SK-N-MC (cell line): ENCODE data around the gene EOMES.
A peak's percentile ranks its signal among the peaks of the same experiment; 100 is the strongest.

ENCODE experiments used
- DNase-seq: peaks from one replicate; pipeline ENCODE4 v3.0.0-alpha.2; 2011; ENCODE audit warnings: low read depth, low spot score
- H3K27ac ChIP-seq: fragments of 200-600 bp; sonication (generic); 2 replicates; pipeline ENCODE4 v1.5.1; 2016; ENCODE audit warnings: mixed run types
- H3K36me3 ChIP-seq: fragments of 200-600 bp; sonication (generic); 2 replicates; pipeline ENCODE4 v1.6.1; 2017; ENCODE audit warnings: antibody characterized with exemption, low read length, mixed read lengths; ENCODE audit not compliant: insufficient read depth
- H3K4me3 ChIP-seq: fragments of 200-600 bp; sonication (generic); 2 replicates; pipeline ENCODE4 v1.5.1; 2016
- H3K9ac ChIP-seq: fragments of 200-600 bp; sonication (generic); 2 replicates; pipeline ENCODE4 v1.8.0; 2017; ENCODE audit warnings: mixed run types, mixed read lengths; ENCODE audit not compliant: insufficient read length
- H3K9me3 ChIP-seq: fragments of 200-600 bp; sonication (generic); 2 replicates; pipeline ENCODE4 v1.6.1; 2017; ENCODE audit warnings: low read depth, mild to moderate bottlenecking, antibody characterized with exemption, low read length, moderate library complexity, mixed read lengths
- EZH2 ChIP-seq: fragments of 200-600 bp; sonication (generic); IDR thresholded peaks from one replicate; pipeline ENCODE4 v1.6.1; 2017; ENCODE audit warnings: antibody characterized with exemption
- FOXP2 ChIP-seq: optimal IDR thresholded peaks from 2 replicates; pipeline ENCODE3; 2011; ENCODE audit warnings: mild to moderate bottlenecking, moderate library complexity; ENCODE audit not compliant: insufficient read depth; ENCODE audit errors: extremely low read length, control extremely low read depth
- POLR2AphosphoS5 ChIP-seq: IDR thresholded peaks from 2 replicates; pipeline ENCODE4 v1.6.1; 2012; ENCODE audit warnings: mild to moderate bottlenecking, low read depth, low read length, borderline replicate concordance

The EOMES gene

DNA sequence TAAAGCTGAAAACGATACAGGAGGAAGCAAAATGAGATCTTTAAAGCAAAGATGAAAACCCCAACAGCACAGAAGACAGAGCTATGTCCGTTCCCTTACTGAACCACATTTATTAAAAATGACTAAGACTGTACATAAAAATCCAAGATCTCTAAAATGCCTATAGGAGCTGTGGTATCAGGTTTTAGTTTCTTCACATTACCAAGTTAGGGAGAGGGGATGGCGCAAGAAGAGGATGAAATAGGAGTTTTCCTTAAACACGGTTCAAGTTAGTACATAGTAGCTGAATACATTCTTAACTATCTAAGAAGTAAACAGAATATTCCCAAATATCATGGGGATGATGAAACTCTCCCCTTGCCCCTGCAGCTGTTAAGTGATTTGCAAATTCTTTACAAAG is 6.3 kb downstream of the EOMES start:
- no peak for TF ChIP-seq POLR2AphosphoS5
- TF ChIP-seq FOXP2: no peak
- no peak for TF ChIP-seq EZH2
- no peak for DNase-seq
- Histone ChIP-seq H3K9me3 (no peaks in the 10 kb centered on the region), H3K9ac (no peak overlapping the region), H3K4me3 (no peak overlapping the region), H3K27ac (no peak overlapping the region), H3K36me3 (no peaks in the 10 kb centered on the region)

DNA sequence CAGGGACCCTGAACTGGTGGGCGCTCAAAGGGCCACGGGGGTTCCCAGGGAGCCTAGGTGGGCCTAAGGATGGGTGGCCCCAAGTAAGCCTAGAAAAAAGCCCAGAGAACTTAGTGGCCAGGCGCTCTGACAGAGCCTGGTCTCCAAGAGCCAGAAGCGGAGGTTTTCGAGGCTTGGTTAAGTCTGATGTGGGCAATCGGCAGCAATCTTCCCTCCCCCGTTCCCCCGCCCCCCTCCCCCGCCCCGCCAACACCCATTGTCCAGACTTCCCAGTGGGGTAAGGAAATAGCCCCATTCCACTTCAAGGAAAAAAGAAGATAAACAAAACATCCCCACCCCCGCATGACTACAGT is 6.7 kb downstream of the EOMES start:
- Histone ChIP-seq H3K36me3 (no peaks in the 10 kb centered on the region), H3K9ac (no peak overlapping the region), H3K4me3 (no peak overlapping the region), H3K27ac (no peak overlapping the region), H3K9me3 (no peaks in the 10 kb centered on the region)
- DNase-seq: no peak
- TF ChIP-seq FOXP2 (no peak), POLR2AphosphoS5 (no peak), EZH2 (no peak)

DNA sequence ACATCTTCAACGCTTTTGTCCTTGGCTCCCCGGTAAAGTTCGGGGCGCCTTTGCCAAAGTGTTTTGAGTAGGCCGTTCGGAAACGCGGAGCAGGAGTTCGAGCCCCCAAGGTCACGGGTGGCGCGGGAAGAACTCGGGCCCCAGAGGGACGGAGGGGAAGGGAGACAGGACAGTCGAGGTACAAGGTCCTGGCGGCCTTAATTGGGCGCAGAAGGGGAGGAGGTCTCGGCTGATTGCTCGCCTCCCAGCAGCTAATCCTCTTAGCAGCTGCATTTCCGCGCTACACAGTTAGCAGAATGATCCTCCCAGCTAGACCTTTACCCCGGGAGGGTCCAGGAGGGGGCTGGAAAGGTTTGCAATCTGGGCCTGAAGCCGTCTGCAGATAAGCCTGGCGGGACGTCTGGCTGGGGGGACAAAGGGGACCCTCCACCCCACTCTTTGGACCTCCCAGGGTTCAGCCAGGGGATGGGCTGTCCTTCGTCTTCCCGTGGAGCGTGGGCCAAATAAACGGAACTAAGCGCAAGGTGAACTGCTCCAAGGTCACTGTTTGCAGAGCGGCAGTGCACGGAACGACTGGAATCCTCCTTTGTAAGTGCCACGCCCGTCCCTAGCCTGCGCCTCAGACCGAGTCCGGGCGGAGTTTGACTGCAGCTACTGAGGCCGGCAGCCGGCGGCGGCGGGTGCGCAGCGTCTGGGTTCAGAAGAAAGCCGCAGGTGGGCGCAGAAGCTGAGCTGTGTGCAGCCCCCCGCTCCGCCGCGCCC is 7.2 kb downstream of the EOMES start:
- TF ChIP-seq FOXP2 (no peak), EZH2 (no peak), POLR2AphosphoS5 (no peak)
- DNase-seq: no peak
- H3K4me3 ChIP-seq: no peak overlapping the region
- no peaks in the 10 kb centered on the region for H3K9me3 ChIP-seq
- no peak overlapping the region for H3K27ac ChIP-seq
- H3K9ac ChIP-seq: no peak overlapping the region
- H3K36me3 ChIP-seq: no peaks in the 10 kb centered on the region

DNA sequence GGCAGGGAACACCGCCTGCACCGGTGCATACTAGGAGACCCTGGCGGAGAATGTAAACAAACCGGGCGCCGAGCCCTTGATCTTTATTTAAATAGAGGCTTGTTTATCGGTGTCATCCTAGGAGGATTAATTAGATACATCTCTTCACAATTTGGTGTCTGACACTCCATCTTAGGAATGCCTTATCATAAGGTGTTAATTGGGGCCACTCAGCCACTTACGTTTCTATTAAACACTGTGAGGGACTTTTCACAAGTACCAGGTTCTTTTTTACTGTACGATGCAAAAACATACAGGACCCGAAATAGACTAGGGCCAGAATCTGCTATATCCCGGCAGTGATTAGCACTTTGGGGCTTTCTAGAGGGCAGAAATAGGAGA is 8.0 kb downstream of the EOMES start:
- Histone ChIP-seq H3K27ac (no peak overlapping the region), H3K4me3 (no peak overlapping the region), H3K36me3 (no peaks in the 10 kb centered on the region), H3K9ac (no peak overlapping the region), H3K9me3 (no peaks in the 10 kb centered on the region)
- TF ChIP-seq FOXP2 (no peak), POLR2AphosphoS5 (no peak), EZH2 (no peak)
- no peak for DNase-seq

DNA sequence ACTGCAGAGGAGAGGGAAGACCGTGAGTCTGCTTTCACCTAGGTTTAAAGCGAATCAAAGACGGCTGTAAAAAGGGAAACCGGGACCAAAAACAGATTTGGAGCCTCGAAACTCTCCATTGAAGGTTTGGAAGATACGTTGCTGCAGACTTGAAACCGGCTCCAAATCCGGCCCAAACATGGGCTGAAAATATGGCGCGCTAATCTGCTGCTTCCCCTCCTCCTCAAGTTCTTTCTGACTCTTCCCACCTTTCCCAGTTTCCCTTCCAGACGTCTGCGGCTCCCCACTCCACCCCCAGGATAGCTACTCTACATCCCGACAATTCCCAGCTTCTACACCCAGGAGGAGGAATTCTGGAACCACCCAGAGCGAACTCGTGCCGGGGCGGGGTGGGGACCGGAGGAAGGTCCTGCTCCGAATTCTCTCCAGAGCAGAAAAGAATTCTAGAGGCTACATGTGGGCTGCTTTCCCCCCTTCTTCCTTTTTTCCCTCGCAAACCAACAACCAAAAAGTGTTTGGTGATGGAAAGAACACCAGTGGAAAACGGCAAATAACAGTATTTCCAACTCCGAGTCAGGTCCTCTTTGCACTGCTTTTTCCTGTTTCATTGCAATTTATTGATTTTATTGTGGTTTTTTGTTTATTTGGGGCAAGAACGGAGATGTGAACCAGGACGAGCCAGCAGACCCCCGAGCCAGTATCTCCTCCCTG is 8.5 kb downstream of the EOMES start:
- Histone ChIP-seq H3K9ac (no peak overlapping the region), H3K4me3 (no peak overlapping the region; the same call in 1 of the 2 replicates), H3K9me3 (no peaks in the 10 kb centered on the region), H3K36me3 (no peaks in the 10 kb centered on the region), H3K27ac (no peak overlapping the region)
- TF ChIP-seq POLR2AphosphoS5 (no peak), EZH2 (no peak), FOXP2 (no peak)
- no peak for DNase-seq

DNA sequence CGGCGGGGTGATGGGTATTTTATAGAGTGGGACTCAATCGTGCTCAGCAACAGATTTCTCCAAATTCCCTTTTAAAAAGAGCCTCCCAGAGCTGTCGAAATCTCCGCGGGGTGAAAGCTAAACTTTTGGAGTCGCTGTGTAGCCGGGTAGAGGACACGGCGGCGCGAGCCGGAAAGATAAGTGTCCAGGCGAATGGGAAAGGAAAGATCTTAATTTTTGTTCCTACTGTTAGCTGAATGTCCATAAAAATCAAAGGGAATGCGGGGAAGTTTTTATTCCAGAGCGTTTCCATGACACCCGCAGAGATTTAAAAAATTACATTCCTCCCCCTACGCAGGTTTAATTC is 9.1 kb downstream of the EOMES start:
- no peaks in the 10 kb centered on the region for H3K9me3 ChIP-seq
- peak overlapping the region; percentile 81 for H3K4me3 ChIP-seq
- H3K36me3 ChIP-seq: no peaks in the 10 kb centered on the region
- H3K27ac ChIP-seq: no peak overlapping the region
- no peak overlapping the region for H3K9ac ChIP-seq
- TF ChIP-seq EZH2 (no peak), FOXP2 (no peak), POLR2AphosphoS5 (no peak)
- DNase-seq: no peak

DNA sequence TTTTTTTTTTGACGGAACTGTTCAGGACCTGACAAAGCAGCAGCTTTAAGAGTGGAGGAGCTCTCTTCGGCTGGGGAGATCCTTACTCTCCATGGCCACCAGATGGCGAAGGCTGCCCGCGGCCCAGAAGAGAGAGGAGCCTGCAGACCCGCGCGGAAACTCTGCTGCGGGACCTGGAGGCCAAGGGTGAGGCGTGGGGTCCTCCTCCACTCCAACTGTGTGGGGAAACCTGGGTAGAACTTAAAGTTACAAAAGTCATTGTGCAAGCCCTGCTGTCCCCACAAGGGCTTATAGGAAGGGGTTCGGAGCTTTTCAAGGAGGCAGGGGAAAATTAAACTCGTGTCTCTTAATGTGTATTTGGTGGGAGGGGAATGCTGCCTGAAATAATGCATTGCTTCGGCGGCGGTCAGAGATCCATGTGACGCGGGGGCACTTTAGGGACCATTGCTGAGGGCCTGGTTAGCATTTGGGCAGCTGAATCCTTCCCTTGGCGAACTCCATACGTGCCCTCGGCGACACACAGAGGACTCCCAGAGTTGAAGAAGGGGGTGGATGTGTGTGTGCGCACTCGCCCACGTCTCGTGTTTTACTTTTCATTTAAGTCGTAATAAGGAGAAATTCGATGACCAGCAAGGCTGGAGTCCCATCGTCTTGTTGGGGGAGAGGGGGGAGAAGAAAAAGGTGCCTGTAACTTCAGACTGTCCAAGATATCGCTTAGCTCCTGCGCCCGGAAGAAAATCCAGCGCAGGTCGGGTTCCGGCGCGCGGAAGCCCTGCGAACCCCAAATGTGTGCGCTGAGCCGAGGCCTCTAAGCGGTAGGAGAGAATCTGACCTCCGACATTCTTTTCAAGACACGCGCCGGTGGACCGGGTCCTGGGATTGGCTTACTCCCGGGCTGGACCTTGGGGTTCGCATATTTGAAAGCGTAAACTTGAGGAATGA is 9.7 kb downstream of the EOMES start:
- peak overlapping the region; percentile 29 for H3K9ac ChIP-seq
- no peak overlapping the region for H3K27ac ChIP-seq
- H3K4me3 ChIP-seq: peak overlapping the region; percentile 81
- no peak for TF ChIP-seq FOXP2
- no peaks in the 10 kb centered on the region for H3K36me3 ChIP-seq
- no peaks in the 10 kb centered on the region for H3K9me3 ChIP-seq
- DNase-seq: no peak

DNA sequence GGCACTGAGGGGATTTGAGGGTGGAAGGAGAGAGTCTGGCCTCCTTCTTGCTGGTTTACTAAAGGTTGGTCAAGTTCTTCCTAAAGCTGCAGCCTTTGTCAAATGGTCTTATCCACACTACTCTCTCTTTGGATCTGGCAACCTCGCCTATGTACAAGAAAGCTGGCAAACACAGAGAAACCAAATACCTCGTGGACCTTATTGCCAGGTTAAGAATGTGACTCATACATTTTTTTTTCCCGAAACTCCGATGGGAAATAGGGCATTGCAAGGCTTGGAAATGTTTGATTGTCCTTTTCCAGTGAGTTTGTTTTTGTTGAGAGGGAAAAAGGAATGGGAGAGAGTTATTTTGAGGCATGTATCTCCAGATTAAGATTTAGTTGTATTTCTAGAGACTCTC is 13.9 kb downstream of the EOMES start:
- TF ChIP-seq EZH2 (no peak), FOXP2 (no peak), POLR2AphosphoS5 (no peak)
- no peak overlapping the region for H3K27ac ChIP-seq
- H3K36me3 ChIP-seq: no peaks in the 10 kb centered on the region
- no peaks in the 10 kb centered on the region for H3K9me3 ChIP-seq
- no peak for DNase-seq
- H3K4me3 ChIP-seq: no peak overlapping the region
- H3K9ac ChIP-seq: no peak overlapping the region
